Upper lobe of right lung (tissue), 1 donor: ENCODE measurements around the gene ARL5C. TPM values are rescaled to one million over a fixed set of nuclear protein-coding genes. Genes with fewer than 3 reads are reported as not detected.
"Not testable (repeated sequence)": the region's sequence is repeated elsewhere in the genome, so short reads cannot be mapped to it uniquely, and the experiment has no call there.

ENCODE experiments used
- ATAC-seq: fragments of 200-7000 bp; cut with Tn5 transposase; one replicate; pipeline ENCODE4 v1.9.1; 2020; ENCODE audit warnings: mild to moderate bottlenecking, moderate library complexity
- DNase-seq: peaks from one replicate; pipeline ENCODE4 v3.0.0-alpha.2; 2020
- H3K27ac ChIP-seq: fragments of 200-600 bp; one replicate; pipeline ENCODE4 v1.8.0; 2022
- H3K27me3 ChIP-seq: fragments of 200-600 bp; one replicate; pipeline ENCODE4 v1.8.0; 2022; ENCODE audit warnings: mild to moderate bottlenecking
- H3K36me3 ChIP-seq: fragments of 200-600 bp; one replicate; pipeline ENCODE4 v1.8.0; 2022
- H3K4me1 ChIP-seq: fragments of 200-600 bp; one replicate; pipeline ENCODE4 v1.8.0; 2022
- H3K4me3 ChIP-seq: fragments of 200-600 bp; one replicate; pipeline ENCODE4 v1.8.0; 2022; ENCODE audit warnings: mild to moderate bottlenecking
- H3K9me3 ChIP-seq: fragments of 200-600 bp; one replicate; pipeline ENCODE4 v1.8.0; 2022
- CTCF ChIP-seq: fragments of 200-600 bp; IDR thresholded peaks from one replicate; pipeline ENCODE4 v1.8.0; 2022; ENCODE audit warnings: antibody characterized with exemption
- intact Hi-C: fragments of 100-400 bp; cut with DNase I; formaldehyde crosslinking; loops from one replicate; pipeline ENCODE4 v1.11.0; 2022
- total RNA-seq: library from RNA; stranded (reverse); fragmentation: NEBNext Ultra II Directional; extraction: Animal tissue kit (Norgen Biotek cat#: 25700); gene quantifications from one replicate; pipeline ENCODE4 v1.2.1, GENCODE V29; 2021
- donor health status: DM: no; HTN: yes; CAD: no; lungs with severe emphysema.

The ARL5C gene
- total RNA-seq, 1 donor from 2014 or later, result not detected

- Histone ChIP-seq H3K4me3 (no peak overlapping the region), H3K4me1 (no peaks in the 10 kb centered on the region), H3K27ac (no peak overlapping the region), H3K36me3 (no peaks in the 10 kb centered on the region), H3K27me3 (no peaks in the 10 kb centered on the region), H3K9me3 (no peaks in the 10 kb centered on the region)
- no peak for DNase-seq
- no peak for TF ChIP-seq CTCF
- no peak for ATAC-seq
- intact Hi-C loops, result no loop called here
Measured at GRCh38 chr17:39125143-39125875, 40.7 kb downstream of the ARL5C start.

GRCh38 chr17:39123627-39124026 lies 42.3 kb downstream of the ARL5C start:
- ATAC-seq, result no peak

GRCh38 chr17:39122991-39123390 lies 43.0 kb downstream of the ARL5C start:
- TF ChIP-seq CTCF, result no peak
- Histone ChIP-seq H3K36me3 (no peaks in the 10 kb centered on the region), H3K27ac (no peak overlapping the region), H3K4me1 (no peaks in the 10 kb centered on the region), H3K27me3 (no peaks in the 10 kb centered on the region), H3K4me3 (no peak overlapping the region), H3K9me3 (no peaks in the 10 kb centered on the region)
- DNase-seq (no peak), ATAC-seq (peak; percentile 57)
- intact Hi-C loops, result no loop called here

More at GRCh38 chr17:39123627-39124026, 42.3 kb downstream of the ARL5C start:
- Histone ChIP-seq H3K4me3 (no peak overlapping the region), H3K9me3 (no peaks in the 10 kb centered on the region), H3K36me3 (no peaks in the 10 kb centered on the region), H3K27ac (no peak overlapping the region), H3K4me1 (no peaks in the 10 kb centered on the region), H3K27me3 (no peaks in the 10 kb centered on the region)
- intact Hi-C loops, result no loop called here
- TF ChIP-seq CTCF, result no peak
- no peak for DNase-seq

- ATAC-seq, intact Hi-C loops, H3K27ac ChIP-seq, H3K27me3 ChIP-seq, H3K4me3 ChIP-seq, H3K9me3 ChIP-seq, H3K4me1 ChIP-seq, DNase-seq, H3K36me3 ChIP-seq: not testable (repeated sequence)
Measured at GRCh38 chr17:39121919-39122318, 44.0 kb downstream of the ARL5C start.

GRCh38 chr17:39118674-39119419 lies 47.1 kb downstream of the ARL5C start:
- Histone ChIP-seq H3K27me3 (no peaks in the 10 kb centered on the region), H3K9me3 (no peaks in the 10 kb centered on the region), H3K27ac (no peak overlapping the region), H3K4me1 (no peaks in the 10 kb centered on the region), H3K4me3 (no peak overlapping the region), H3K36me3 (no peaks in the 10 kb centered on the region)
- ATAC-seq, result peak; percentile 83
- no peak for DNase-seq
- intact Hi-C loops, result no loop called here
- TF ChIP-seq CTCF, result no peak

GRCh38 chr17:39116224-39116623 lies 49.7 kb downstream of the ARL5C start:
- no peak overlapping the region for H3K27ac ChIP-seq
- ATAC-seq (no peak), DNase-seq (no peak)
- H3K27me3 ChIP-seq, result no peaks in the 10 kb centered on the region
- TF ChIP-seq CTCF, result no peak
- H3K36me3 ChIP-seq, result no peaks in the 10 kb centered on the region
- intact Hi-C loops, result no loop called here
- H3K4me3 ChIP-seq, result no peak overlapping the region
- H3K4me1 ChIP-seq, result no peaks in the 10 kb centered on the region
- H3K9me3 ChIP-seq, result no peaks in the 10 kb centered on the region
